GM21423 (cell line): ENCODE data around the gene VSIG10L2.

Experiments used
- ATAC-seq: cut with Tn5 transposase; IDR thresholded peaks from one replicate; pipeline ENCODE4 v1.9.1; 2021; ENCODE audit warnings: mild to moderate bottlenecking, moderate library complexity; ENCODE audit not compliant: unreplicated experiment

VSIG10L2 gene

DNA sequence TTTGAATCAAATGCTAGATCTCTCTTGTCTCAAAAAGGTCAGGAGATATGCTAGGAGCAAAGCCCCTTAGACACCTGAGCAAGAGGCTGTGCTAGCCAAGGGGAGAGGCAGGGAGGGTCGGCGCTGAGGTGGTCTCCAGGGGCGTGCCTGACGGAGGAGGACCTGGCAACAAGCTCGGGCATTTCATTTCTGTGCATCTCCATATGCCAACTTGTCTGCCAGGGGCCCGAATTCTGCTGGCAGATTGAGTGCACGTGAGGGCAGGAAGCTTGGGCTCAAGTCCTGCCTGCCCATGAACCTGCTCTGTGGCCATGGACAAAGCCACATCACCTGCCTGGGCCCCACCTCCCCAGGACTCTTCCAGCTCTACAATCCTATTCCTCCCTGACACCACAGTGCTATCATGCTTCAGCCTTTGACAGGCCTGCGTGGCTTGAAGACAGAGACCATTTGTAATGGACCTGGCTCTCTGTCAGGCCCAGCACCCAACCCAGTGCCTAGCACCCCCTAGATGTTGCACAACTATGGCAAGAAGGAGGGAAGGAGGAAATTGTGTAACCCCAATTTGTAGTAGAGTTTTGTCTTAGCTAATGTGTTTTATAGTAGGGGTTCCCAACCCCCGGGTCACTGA, 16.3 kb upstream of the VSIG10L2 start:
- no peak for ATAC-seq

DNA sequence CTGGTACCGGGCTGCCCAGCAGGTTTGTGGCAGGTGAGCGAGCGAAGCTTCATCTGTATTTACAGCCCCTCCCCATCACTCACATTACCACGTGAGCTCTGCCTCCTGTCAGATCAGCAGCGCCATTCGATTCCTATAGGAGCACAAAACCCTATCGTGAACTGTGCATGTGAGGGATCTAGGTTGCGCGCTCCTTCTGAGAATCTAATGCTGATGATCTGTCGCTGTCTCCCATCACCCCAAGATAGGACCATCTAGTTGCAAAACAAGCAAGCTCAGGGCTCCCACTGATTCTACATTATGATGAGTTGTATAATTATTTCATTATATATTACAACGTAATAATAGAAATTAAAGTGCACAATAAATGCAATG, 15.8 kb upstream of the VSIG10L2 start:
- ATAC-seq, result no peak

DNA sequence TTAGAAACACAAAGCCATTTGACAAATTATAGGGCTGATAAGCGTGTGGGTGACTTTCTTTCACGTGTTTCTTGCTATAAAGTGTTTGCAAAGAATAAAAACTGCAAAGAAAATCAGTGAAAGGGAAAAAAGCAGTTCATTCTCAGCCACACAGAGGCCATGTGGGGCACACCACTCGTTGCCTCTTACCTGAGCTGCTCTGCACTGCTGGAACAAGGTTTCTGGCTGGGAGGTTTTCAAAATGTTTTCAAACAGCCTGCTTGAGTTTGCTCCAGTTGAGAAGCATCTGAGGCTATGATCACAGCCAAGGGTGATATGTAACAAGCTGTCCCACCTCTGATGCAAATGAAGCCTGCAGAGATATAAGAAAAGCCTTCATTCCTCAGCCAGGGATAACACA, 14.7 kb upstream of the VSIG10L2 start:
- no peak for ATAC-seq

DNA sequence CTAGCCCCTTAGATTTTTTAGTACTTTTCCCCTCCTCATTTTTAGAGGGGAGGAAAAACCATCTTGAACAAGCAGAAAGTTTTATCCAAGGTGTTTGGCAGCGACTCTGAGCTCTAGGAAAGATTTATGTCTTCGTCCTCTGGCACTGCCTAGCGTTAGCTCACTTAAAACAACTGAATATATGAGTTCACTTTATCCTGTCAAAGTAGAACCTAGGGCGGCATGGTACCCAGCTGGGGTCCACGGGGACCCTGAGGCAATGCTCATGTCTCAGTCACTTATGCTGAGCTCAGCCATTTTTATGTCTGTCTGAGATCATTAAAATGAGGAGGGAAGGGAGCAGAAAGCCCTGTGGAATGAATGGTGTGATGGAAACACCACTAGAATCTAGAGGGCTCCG, 14.2 kb upstream of the VSIG10L2 start:
- ATAC-seq, result no peak

DNA sequence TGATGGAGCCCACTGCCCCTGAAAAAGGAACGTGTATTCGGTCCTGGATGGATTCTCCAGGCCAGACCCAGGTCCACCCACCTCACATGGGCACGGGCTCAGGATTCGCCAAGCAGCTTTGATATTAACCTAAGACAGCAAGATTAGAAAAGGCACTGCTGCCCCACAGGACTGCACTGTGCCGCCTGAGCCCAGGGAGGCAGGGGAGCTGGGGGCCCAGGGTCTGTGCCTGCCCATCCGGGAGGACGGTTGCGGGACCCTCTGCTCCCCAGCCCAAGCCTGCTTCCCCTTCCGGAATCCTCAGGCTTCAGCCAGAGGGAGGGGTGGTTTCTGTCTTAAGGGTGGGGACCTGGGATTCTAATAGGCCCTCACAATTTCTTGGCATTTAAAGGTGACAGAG, 13.5 kb upstream of the VSIG10L2 start:
- ATAC-seq, result no peak

DNA sequence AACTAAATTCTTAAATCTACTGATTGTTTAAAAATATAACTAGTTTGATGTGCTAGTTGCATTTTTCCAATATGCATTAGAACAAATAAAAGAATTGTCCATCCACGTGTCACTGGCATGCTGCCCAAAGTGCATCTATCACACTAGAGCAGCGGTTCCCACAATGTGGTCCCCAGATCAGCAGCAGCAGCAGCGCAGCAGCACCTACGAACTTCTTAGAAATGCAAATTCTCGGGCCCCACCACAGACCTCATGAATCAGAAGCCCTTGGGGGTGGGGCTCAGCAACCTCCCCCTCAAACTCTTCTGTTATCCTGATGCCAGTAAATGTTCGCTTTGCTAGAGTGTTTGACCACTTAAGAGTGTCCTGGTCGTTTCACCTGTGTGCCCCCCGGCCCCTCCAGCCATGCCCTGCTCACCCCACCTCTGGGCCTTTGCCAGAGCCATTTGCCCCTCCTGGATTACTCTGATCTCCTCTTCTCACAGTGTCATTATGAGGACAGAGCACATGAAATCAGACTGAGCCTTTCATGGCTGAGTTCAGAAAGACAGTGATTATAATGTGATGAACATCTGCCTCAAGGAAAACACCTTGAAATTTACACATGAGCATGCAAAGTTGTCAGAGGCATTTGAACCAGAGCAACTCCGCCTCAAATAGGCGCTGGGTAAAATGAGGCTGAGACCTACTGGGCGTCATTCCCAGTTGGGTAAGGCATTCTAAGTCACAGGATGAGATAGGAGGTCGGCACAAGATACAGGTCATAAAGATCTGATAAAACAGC, 12.6 kb upstream of the VSIG10L2 start:
- ATAC-seq, result no peak

DNA sequence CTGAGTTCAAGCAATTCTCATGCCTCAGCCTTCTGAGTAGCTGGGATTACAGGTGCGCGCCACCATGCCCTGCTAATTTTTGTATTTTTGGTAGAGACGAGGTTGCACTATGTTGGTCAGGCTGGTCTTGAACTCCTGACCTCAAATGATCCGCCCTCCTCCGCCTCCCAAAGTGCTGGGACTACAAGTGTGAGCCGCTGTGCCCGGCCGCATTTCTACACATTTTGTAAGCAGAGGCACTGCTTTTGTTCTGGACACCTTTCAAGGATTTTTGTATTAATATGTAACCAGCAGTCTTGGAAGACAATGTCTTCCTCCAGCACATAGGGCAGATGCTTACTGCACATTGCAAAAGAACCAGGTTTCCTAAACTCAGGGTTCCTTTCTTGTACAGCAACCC, 11.4 kb upstream of the VSIG10L2 start:
- no peak for ATAC-seq

DNA sequence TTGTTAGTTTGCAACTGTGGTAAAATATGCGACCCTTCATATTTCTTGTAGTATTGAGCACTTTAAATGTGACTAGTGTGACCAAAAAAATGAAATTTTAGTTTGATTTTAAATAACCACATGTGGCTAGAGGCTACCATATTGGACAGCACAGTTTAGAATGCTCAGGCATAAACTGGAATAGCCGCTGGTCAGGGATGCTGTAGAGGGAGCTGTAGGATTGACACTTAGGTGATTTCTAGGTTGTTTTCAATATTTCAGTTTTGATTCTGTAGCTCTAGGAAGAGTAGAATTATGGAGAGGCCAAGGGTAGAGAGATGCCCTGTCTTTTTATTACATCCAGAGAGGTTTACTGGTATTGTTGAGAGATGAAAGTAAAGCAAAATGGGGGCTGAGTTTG, 10.8 kb upstream of the VSIG10L2 start:
- ATAC-seq, result no peak

DNA sequence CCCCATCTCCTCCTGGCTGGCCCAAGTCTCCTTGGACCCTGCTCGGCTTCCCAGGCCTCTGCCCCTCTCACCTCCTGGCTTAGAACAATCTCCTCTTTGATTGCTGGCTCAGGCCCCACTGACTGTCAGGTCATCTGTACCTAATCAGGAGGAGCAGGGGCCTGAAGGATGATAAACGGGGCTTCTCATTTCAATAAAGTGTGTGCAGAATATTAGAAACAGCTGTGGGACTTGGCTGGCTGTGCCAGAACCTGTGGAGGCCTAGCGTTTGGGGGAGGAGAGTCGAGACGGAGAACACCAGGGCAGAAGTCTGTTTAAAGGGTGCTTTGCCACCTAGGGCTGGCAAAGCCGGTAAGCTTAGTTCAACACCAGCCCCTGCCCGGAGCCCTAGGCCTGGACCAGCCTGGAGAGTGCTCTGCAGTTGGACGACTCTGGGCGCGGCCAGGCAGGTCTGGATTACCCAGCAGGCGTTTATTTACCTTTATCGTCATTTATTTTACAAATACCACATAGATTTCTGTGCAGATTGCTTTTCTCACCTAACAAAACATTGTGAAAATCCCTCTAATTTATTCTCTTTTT, 10.1 kb upstream of the VSIG10L2 start:
- no peak for ATAC-seq

DNA sequence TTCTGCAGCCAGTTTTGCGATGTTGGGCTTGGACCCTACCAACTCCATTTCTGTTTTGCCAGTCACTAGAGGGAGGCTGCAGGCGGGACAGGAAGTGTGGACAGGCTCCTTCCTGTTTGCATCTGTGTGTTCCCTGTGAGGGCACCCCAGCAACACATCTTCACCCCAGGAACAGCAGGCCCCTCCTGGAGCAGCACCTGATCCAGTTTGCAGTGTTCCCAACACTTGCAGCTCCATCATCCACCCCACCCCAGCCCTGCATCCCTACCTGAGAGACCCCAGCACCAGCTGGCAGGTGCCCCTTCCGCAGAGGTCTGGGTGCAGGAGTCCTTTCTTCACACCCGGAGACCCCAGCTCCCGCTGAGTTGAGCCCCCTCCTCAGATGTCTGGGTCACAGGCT, 7.4 kb upstream of the VSIG10L2 start:
- no peak for ATAC-seq

DNA sequence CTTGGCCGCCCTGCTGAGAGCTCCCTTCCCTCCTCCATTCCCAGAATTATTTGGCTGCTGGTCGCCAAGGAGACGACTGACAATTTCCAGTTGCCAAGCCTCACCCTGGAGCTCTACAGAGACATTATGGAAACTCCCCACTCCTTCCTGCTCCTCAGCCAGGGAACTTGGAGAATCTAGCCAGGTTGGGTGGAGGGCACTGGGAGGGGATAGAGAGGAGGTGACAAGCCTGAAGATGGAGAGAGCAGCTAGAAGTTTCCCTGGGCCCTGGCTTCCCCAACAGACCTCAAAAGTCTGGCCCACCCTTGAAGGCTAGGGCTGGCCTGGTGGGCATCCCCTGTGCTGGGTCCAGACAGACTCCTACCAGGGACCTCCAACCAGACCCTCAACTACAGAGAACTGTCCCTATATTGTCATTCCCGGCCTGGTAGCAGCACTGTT, 6.7 kb upstream of the VSIG10L2 start:
- no peak for ATAC-seq

DNA sequence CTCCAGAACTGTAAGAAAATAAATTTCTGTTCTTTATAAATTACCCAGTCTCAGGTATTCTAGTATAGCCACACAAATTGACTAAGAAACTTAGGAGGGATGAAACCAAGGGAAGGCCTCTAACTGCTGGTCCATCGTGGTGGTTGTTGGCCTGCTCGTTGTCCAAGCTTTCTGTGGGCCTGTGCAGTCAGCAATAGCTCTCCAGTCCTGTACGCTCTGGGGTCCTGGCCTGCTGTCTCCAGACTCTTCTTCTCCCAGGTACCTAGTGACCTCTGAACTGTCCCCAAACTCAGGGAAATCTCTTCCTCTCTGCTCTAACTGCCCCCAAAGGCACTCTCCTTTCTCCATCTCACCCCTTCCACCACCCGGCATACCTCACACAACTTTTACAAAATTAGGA, 5.7 kb upstream of the VSIG10L2 start:
- no peak for ATAC-seq

DNA sequence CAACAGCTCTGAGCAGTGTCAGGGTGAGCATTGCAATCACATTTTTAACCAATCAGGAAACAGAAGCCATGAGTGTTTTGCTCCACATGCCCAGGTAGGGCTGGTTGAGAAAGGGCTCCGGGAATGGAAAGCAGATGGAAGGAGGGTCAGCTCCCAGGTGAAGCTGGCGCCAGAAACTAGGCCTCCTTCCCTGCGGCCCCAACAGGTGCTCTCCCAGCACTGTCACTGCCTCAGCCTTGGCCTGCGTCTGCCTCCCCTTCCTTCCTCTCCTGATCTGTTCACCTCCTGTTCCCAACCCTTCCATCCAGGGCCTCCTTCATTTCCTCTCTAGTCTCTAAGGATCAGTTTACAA, 4.6 kb upstream of the VSIG10L2 start:
- ATAC-seq, result no peak

DNA sequence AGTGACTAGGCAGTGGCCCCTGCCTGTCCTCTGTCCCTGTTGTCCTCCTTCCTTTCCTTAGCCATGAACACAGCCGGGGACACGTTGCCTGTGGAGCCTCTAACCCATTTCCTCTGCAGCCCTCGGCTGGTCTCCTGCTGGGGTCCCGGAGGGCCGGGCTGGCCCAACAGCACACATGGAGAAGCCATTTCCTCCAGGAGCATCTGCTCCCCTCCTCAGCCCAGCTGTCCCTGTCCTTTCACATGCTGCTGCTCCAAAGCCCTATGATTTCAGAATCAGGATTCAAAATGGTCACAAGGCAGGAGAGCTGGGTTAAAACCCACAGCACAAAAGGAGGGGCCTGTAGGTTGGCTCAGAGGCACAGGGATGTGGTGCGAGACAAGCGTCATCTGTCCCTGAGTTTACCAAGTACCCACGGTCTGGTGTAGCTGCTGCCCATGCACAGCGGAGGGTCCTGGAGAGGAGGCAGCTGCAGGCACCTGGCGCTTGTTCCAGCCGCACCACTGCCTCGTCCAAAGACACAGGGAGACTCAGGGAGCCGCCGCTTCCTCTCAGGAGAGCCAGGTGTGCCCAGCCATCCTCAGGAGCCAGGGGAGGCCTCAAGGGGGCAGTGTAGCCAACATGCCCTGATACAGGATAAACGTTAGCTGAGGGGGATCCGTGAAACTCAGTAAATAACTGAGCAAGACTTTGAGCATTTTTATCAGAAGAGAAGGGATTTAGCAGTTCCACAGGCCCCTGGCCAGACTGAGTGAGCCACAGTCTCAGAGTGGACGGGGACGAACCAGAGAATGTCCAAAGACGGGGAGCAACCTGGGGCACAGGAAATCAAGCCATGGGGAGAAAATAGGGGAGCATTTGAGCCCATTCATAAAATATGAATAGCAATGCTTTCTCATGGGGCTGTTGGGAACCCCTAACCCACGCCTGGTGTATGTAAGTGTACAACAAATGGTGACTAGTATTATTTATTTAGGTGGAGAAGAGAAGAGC, 3.9 kb upstream of the VSIG10L2 start:
- no peak for ATAC-seq

DNA sequence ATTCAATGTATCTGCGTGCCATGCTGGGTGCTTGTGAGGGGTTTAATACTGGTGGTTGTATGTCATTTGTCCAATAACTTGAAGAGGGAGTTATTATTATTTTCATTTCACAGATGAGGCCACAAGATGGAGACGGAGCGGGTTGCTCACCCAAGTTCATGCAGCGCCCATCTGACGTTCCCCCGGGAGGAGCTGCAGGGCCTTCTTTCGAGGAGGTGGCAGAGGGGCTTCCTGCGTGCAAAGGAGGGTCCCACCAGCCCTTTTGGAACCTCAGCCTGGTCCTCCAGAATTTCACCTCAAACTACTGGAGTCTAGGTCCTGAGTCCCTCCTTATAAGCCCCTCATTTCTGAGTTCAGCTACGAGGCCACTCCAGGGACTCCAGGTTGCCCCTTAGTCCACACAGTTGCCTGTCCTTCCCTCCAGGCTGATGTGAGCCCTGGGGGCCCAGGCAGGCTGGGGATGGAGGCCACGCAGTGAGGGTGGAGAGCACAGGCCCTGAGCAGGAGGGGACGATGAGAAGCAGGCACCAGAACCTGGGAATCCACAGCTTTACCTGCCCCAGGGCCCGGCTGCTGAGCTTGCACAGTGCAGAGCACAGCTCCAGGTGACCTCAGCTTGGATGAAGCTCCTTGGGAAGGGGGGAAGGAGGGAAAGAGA, 2.9 kb upstream of the VSIG10L2 start:
- no peak for ATAC-seq

DNA sequence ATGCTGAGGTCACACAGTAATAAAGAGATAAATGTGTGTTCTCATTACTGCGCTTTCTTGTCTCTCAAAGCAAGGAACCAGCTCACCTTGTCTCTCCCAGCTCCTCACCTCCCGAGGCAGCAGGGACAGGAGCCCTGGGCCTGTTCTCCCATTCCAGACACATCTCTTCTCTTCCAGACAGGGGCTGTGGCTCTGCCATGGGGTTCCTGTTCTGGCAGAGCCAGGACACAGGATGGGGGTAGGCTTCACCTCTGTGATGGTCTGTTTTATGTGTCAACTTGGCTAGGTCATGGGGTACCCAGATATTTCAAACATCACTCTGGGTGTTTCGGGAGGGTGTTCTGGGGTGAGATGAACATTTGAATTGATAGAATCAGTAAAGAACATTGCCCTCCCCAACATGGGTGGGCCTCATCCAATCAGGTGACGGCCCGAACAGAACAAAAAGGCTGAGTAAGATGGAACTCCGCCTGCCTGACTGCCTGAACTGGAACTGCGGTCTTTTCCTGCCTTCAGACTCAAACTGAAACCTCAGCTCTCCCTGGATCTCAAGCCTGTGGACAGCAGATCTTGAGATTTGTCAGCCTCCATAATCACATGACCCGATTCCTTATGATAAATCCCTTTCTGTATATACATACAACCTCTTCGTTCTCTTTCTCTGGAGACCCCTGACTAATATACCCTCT, 2.0 kb upstream of the VSIG10L2 start:
- no peak for ATAC-seq

DNA sequence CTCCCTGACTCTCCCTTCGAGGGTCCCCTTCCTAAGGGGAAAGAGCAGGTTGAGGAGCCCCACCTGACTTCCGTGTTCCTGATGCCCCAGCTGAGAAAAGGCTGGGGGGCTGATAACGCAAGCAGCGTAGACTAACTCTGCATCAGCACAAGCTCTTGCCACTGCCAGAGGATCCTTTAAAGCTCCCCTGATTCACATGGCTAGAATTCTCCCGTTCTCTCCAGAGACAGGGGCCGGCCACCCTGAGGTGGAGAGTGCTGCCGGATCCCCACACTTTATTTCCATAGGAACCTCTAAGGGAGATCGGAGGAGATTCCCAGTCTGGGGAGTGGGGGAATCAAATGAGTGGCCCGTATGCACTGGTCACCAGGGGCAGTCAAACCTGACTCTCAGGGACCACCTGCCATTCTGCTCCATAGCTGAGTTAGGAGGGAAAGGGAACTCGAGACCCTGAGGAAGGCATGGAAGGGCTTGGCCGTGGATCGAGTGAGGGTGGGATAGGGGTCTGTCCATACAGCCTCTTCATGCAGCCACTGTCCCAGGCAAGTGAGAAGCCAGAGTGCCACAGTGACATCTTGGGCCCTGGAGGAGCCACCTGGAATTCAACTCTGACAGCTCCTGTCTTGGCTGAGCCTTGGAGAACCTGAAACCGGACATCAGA, 1.4 kb upstream of the VSIG10L2 start:
- ATAC-seq, result no peak

DNA sequence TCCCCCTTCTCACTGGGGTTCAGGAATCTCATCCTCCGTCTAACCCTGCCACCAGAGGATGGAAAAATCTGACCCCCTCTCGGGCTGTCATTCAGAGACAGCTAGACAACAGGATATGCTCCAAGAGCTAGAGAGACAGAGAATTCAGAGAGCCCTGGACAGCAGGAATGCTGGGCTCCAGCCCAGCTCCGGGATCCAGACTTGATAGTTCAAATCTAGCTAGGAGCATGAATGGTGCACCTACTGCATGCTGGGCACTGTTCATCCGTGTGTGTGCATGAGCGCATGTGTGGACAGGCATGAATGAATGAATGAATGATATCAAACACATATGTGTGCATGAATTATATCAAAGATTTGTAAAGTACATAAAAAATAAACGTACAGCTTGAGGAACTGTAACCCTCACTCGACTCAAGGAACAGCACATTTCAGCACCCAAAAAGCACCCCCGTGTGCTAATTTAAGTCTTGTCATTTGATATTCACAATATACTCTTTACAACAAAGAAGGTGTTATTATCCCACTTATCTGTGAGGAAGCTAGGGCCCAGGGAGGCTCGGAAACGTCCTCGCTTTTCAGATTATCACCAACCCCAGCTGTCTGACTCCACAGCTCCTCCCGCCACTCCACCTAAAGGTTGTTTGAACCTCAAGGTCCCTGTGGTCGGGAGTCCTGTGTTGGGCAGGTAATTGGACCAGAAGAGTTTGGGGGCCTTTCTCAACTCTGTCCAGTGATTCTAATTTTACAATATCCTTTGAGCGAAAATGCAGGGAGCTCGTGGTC, 640 bp upstream of the VSIG10L2 start:
- ATAC-seq, result no peak
